NCI-H446 treated with DMSO at 0.1 percent for 48 hours (cell line): ENCODE measurements around the gene LACC1.

Experiments
- DNase-seq: peaks from one replicate; lab custom pipeline; 2025; lab: John Stamatoyannopoulos, UW

Gene LACC1

DNA sequence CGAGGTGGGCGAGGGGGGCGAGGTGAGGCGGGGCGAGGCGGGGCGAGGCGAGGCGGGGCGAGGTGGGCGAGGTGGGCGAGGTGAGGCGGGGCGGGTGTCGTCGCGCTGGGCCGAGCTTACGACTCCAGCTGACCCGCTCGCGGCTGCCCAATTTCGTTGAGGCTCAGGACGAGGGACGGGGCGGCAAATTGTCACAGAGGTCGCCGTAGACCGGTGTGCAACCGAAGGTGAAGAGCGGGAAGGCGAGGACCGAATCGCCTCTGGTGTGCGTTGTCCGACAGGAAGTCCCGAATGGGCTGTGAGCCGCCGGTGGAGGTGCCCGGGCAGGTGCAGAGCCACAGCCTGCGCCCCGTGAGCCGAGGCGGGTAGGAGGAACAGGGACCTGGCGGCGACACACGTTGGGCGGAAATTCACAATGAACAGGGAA lies at the start of gene LACC1:
TSS of gene LACC1 (plus strand) at position 150 of the 427 bp plus-strand sequence. CDS start 1,082 bp downstream, outside the sequence.
- no peak for DNase-seq

DNA sequence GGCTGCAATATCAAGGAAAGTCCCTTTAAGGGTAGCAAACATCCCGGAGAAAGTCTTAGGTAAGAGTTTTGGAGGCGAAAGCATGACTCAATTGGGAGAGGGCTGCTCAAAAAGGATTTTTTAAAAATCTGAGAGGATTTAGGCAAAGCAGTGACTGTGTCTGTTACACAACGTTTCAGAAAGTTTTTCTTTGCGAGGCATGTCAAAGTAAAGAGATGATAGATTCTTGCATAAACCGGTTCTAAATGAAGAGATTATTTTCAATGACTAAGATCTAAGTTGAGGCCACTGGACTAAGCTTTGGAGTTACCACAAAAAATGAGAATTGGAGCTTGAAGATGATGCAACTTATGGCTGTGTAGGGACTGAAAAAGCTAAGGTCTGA lies 49.2 kb upstream of the LACC1 start:
- DNase-seq = no peak

- peak; percentile 1 for DNase-seq
Observed at GRCh38 chr13:43831088-43831487, 48.6 kb upstream of the LACC1 start.

DNA sequence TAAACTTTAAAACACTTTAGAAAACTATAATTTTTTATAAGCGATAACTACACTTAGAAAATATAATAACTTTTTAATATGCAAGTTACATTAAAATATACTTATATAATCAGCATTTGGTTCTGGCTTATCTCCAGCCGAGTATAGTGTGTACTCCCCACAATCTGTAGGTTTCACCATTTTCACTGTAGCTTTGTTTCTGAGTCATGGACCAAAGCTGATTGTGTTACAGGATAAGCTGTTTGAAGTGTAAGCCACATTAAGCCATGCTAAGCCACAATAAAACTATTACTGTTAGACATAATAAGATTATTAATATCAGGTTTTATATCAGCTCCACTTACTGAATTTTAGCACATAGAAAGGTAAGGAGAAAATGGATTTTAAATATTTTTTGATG lies 44.0 kb upstream of the LACC1 start:
- no peak for DNase-seq

DNA sequence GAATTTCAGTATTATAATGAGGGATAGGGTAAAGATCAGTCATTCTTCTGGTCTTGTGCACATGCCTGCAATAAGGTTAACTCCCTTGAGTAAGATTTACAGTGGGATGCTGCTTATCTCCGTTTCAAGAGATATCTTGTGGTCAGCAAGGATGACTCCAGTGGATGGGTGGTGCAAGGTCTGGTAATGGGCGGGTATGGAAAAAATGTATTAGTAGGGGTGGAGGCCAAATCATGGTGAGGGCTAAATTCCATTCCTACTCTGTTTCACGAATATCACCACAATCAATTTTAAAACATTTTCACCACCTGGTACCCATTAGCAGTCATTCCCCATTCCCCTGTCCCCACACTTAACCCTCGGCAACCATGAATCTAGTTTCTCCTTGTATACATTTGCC lies 40.8 kb upstream of the LACC1 start:
- no peak for DNase-seq

DNA sequence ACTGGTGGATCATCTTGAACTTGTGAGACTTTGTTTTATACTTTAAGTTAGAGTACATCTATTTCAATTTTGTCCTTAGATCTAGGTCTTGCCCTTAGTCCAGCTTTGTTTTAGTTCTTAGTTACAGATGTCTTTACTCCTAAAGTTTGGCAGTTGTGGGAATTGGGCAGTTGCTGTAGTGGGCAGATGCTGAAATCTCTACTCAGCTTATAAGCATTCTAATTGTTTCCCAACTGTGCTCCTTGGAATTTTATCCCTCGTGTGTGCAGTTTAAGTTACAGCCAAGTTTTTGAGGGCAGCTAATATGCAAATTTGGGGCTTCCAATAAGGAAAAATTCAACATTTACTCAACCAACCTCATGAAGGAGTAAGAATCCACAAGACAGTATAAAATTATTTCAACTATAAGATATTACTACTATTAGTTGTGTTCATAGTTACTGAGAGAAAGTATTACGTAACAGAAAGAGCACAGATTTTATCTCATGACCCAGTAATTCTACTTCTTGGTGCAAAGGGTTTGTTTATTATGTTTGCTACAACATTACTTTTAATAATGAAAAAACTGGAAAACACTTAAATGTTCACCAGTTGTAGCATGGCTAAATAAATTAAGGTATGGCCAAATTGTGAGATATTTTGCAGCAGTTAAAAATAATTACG lies 33.1 kb upstream of the LACC1 start:
- no peak for DNase-seq

DNA sequence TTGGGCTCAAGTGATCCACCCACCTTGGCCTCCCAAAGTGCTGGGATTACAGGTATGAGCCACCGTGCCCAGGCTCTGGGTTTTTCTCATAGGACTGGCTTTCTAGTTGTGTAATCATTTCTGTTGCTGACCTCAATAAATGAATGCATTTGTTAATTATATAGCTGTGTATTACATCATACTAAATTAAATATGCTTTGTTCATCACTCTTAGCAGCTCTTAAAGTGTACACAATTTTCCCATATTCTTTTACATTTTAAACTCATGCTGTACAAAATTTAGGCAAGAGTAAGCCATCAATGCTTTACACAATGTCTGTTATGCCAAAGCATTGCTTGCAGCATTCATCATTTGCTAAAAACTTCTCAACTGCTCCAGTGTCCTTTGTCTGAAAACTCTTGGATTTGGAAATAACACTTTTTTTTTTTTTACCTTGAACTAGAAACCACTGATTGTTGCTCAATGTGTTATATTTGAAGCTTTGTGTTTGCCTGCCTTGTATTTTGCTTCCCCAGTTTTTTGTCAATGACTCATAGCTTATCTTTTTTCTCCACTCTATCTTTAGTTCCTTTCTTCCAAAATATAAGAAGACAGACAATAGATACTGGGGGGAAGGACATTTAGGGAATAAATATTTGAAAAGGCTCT lies 31.6 kb upstream of the LACC1 start:
- DNase-seq = no peak

- no peak for DNase-seq
Observed at GRCh38 chr13:43850873-43851272, 28.8 kb upstream of the LACC1 start.

- DNase-seq = no peak
Observed at GRCh38 chr13:43852923-43853404, 26.7 kb upstream of the LACC1 start.

DNA sequence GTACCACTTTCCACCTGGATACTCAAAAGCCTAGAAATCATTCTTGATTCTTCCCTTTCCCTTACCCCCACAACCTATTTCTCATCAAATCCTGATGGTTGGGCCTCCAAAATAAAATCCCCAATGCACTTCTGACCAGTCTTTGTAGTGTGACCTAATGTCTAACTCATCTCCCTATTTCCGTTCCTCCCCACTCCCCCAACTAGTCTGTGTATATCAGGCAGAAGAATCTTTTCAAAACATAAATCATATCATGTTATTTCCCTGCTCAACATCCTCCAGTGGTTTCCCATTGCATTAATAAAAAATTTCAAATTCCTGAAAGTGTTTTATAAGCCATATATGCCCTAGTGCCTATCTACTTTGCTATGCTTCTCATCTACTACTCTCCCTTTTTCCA lies 17.8 kb upstream of the LACC1 start:
- DNase-seq = no peak

DNA sequence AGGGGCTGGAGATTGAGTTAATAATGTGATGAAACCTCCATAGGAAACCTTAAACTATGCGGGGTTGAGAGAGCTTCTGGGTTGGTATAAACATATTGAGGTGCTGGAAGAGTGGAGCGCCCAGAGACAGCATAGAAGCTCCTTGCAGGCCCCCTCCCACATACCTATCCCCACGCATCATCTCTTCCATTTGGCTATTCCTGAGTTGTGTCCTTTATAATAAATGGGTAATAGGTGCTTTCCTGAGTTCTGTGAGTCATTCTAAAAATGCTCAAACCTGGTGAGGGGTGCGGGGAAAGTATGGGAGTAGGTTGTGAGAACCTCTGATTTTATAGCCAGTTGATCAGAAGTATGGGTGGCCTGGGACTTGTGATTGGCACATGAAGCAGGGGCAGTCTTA lies 14.8 kb upstream of the LACC1 start:
- no peak for DNase-seq

DNA sequence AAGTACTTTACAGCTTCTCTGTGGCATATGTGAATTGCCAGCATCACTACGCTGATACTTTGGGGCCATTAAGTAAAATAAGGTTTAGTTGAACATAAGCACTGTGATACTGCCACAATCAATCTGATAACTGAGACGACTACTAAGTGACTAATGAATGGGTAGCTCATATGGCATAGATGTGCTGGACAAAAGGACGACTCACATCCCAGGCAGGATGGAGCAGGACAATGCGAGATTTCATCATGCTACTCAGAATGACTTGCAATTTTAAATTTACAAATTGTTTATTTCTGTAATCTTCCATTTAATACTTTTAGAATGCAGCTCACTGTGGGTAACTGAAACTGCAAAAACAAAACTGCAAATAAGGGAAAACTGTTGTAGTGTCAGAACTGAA lies 13.8 kb upstream of the LACC1 start:
- DNase-seq = no peak

- DNase-seq = no peak
Observed at GRCh38 chr13:43872181-43872580, 7.5 kb upstream of the LACC1 start.

- peak; percentile 16 for DNase-seq
Observed at GRCh38 chr13:43874504-43875092, 5.1 kb upstream of the LACC1 start.

DNA sequence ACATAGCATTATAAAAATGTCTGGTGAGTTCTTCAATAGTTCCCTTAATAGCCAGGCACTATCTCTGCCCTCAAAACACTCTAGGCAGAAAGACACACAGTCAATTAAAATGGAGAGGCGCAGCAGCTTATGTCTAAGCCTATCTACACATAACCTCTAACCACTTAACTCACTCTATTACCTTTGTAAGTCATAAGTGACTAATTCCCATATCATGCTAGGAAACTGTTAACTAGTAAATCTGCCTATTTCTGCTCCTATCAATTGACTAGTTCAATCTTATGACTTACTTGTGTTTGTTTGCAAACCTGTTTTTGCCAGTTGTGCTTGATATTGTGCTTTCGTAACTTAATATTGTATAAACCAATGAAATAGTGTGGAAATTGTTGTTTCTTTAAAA lies 3.3 kb upstream of the LACC1 start:
- no peak for DNase-seq

- DNase-seq = no peak
Observed at GRCh38 chr13:43877326-43877725, 2.4 kb upstream of the LACC1 start.

DNA sequence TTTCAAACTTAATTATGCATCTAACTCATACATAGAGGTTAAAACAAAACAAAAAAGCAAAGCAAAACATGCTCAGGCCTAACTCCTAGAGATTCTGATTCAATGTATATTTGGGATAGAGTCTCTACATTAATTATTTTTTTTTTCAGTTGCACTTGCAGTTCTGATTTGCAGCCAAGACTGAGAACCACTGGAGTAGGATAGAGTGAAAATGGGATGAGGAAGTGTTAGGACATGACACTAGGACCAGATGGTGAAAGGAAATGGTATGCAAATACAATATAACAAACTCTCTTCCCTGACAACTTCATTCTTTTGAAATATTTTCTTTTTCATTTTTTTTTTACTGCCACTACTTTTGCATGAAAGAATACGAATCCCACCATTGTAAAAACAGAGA lies 1.9 kb upstream of the LACC1 start:
- peak; percentile 58 for DNase-seq

DNA sequence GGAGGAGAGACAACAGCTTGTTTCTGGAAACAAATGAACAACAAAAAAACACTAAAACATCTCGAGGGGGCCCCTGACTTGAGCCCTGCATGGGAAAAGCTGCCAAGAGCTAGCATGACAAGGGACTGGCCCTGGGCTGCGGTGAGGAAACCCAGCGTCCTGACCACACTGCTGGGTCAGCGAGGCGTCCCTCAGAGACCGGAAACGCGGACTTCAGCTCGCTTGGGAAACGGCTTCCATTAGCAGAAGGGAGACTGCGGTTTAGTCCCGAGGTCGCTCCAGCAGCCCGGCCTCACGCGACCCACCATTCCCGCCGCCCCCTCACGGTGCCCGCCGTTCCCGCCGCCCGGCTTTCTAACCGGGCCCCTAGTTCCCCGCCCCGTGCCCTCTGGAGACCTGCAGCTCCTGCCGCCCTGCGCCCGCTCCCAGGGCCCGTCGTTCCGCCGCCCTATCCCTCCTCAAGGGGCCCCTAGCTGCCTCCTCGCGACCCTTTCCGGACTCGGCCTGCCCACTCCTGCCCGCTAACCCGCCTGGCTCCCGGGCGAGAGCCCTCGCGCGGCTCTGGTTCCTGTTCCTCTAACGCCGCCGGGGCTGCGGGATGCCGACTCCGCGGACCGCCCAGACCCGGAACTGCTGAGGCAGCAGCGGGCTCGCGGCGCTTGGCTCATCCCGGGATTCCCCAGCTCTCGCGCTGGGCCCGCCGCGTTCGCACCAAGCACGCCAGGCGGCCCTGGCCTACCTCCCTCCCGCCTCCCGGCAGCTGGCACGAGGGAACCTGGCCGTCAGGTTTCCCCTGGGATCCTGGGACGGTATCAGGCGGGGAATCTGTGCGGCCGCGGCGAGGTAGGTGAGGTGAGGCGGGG lies 581 bp upstream of the LACC1 start, which contains the start of gene CCDC122:
TSS of gene CCDC122 (minus strand) at position 849 of the 863 bp plus-strand sequence. CDS start 10,364 bp downstream, outside the sequence.
- DNase-seq = no peak

DNA sequence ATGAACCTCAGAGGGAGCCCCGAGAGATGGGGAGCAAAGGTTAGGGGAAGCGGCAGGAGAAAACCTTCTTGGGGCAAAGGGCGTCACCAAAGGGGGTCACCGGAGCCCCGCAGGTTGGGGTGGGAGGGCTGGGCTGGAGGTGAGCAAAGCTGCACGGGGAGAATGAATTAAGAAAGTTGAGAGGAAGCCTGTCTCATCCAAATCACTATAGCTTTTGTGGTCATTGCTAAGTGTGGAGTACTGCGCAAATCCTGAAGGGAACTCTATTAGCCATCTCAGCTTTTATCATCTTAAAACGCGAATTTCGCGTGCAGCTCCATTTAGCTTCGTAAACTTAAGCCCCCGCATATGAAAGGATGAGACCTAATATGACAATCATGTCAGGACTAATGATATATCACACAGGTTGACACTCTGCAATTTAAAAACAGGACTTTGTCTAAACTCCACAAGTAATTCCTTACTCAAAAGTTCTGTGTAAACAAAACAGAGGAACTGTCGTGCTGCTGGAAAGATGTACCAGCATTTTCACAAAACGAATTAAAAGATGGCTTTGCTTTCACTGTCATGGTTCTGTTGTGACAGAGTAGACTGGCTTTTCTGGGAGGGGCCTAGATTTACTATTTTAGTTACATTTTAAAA lies 631 bp downstream of the LACC1 start:
- DNase-seq = no peak

DNA sequence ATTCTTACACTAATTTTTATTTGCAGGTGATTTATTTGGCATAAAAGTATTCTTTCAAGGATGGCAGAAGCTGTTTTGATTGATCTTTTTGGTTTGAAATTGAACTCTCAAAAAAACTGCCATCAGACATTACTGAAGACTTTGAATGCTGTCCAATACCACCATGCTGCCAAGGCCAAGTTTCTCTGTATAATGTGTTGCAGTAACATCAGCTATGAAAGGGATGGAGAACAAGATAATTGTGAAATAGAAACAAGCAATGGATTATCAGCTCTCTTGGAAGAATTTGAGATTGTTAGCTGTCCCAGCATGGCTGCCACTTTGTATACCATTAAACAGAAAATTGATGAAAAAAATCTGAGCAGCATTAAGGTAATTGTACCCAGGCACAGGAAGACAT lies 1.2 kb downstream of the LACC1 start:
- no peak for DNase-seq

GRCh38 chr13:43881580-43881979 lies 1.9 kb downstream of the LACC1 start:
- DNase-seq = no peak

DNA sequence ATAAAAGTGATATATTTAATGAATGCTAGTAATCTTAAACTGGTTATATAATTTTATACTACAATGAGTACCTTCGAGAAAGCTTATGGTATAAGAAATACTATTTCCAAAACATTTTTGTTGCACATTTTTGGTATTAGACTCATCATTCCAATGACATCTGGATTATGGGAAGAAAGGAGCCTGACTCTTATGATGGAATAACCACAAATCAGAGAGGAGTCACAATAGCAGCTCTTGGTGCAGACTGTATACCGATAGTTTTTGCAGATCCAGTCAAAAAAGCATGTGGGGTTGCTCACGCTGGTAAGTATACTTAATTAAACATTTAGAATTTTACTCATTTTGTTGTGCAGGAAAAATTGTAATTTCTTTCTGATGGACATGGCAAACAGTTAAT lies 3.9 kb downstream of the LACC1 start:
- DNase-seq = no peak
